OCI-LY7 (cell line): ENCODE measurements around the gene WDFY2.

Experiments
- EZH2phosphoT487 ChIP-seq: fragments of 200-600 bp; sonication (generic); IDR thresholded peaks from 2 replicates; pipeline ENCODE4 v1.6.1; 2018; ENCODE audit warnings: low read depth, borderline replicate concordance, mild to moderate bottlenecking, mixed run types, antibody characterized with exemption, low read length, moderate library complexity, mixed read lengths
- TF ChIP-seq, protein P1 (sequence below): fragments of 200-600 bp; sonication (generic); conservative IDR thresholded peaks from 2 replicates; pipeline ENCODE4 v1.5.1; 2014; ENCODE audit warnings: mild to moderate bottlenecking, antibody characterized with exemption, low read length, moderate library complexity, mixed read lengths

DNA sequence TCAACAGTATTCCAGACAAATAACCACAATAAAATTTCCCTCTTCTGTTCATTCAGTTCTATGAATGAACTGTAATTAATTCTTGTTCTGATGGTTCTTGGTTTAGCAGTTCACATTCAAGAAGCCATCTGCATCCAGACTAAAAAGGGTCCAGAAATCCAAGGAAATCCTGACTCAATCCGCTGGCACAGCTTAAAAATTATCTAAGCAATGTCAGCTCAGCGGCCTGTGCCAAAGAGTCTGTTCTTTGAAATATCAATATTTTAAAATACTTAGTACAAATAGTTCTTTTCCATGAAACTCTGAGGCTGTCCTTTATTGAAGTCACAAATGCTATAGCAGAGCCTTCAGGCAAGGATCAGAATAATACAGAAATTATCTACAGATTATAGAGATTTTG, 162.5 kb downstream of the WDFY2 start:
- TF ChIP-seq, protein P1, sequence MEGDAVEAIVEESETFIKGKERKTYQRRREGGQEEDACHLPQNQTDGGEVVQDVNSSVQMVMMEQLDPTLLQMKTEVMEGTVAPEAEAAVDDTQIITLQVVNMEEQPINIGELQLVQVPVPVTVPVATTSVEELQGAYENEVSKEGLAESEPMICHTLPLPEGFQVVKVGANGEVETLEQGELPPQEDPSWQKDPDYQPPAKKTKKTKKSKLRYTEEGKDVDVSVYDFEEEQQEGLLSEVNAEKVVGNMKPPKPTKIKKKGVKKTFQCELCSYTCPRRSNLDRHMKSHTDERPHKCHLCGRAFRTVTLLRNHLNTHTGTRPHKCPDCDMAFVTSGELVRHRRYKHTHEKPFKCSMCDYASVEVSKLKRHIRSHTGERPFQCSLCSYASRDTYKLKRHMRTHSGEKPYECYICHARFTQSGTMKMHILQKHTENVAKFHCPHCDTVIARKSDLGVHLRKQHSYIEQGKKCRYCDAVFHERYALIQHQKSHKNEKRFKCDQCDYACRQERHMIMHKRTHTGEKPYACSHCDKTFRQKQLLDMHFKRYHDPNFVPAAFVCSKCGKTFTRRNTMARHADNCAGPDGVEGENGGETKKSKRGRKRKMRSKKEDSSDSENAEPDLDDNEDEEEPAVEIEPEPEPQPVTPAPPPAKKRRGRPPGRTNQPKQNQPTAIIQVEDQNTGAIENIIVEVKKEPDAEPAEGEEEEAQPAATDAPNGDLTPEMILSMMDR = no peak
- TF ChIP-seq EZH2phosphoT487 = no peak
